ENCODE data around the gene CATSPER2.
"Not testable (repeated sequence)": the region's sequence is repeated elsewhere in the genome, so short reads cannot be mapped to it uniquely, and the experiment has no call there.

CATSPER2 gene

GRCh38 chr15:43592841-43593240 lies 55.8 kb downstream of the CATSPER2 start:
- DNase-seq, result not testable (repeated sequence)

GRCh38 chr15:43589778-43590466 lies 58.7 kb downstream of the CATSPER2 start, which contains the start of gene PPIP5K1:
TSS of gene PPIP5K1 (minus strand) at chr15:43590208. CDS start at chr15:43584504, 5,704 bp downstream.
- DNase-seq, result not testable (repeated sequence)
